ENCODE results near the gene SMPDL3A.
"Not testable (repeated sequence)": the region's sequence is repeated elsewhere in the genome, so short reads cannot be mapped to it uniquely, and the experiment has no call there.

Gene SMPDL3A, protein sequence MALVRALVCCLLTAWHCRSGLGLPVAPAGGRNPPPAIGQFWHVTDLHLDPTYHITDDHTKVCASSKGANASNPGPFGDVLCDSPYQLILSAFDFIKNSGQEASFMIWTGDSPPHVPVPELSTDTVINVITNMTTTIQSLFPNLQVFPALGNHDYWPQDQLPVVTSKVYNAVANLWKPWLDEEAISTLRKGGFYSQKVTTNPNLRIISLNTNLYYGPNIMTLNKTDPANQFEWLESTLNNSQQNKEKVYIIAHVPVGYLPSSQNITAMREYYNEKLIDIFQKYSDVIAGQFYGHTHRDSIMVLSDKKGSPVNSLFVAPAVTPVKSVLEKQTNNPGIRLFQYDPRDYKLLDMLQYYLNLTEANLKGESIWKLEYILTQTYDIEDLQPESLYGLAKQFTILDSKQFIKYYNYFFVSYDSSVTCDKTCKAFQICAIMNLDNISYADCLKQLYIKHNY

DNA sequence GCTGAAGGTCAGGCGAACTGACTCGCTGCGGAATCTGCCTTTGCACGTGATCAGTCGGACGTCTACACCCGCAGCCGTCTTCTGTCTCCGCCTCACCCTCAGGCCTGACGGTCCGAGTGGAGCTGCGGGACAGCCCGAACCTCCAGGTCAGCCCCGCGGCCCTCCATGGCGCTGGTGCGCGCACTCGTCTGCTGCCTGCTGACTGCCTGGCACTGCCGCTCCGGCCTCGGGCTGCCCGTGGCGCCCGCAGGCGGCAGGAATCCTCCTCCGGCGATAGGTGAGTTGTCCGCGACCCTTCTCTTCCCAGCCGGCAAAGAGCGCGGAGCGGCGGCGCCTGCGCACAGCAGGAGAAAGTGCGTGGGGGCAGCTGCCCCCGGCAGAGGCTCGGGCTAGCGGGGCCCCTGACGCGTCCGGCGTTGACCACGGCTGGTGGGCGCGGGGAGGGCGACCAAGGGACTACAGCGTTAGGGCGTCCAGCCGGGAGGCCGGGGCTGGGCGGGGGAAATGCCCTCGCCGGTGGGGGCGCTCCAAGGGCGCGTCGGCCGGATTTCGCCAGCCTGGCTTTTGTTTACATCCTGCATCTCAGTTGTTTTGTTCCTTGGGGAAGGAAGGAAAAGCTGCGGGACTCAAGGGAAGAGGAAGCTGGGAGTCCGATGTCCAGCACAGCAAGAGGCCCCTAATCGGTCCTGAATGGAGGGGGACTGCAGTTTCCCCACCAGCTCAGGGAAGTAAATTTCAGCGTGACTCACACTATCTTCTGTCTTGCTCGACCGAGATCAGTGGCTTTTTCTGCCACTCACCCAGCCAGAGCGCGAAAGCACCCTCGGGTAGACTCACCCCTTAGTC, at the start of gene SMPDL3A:
TSS of gene SMPDL3A (plus strand) at position 77 of the 846 bp plus-strand sequence. CDS start at position 166, 89 bp downstream.
- peak within 1 kb of the TSS; percentile 83 for H3K4me3 Mint-ChIP-seq
- H3K36me3 Mint-ChIP-seq (ENCODE audit: low read depth): no peaks in the 10 kb centered on the region
- peak; percentile 84 for DNase-seq
- TF ChIP-seq, protein P1, sequence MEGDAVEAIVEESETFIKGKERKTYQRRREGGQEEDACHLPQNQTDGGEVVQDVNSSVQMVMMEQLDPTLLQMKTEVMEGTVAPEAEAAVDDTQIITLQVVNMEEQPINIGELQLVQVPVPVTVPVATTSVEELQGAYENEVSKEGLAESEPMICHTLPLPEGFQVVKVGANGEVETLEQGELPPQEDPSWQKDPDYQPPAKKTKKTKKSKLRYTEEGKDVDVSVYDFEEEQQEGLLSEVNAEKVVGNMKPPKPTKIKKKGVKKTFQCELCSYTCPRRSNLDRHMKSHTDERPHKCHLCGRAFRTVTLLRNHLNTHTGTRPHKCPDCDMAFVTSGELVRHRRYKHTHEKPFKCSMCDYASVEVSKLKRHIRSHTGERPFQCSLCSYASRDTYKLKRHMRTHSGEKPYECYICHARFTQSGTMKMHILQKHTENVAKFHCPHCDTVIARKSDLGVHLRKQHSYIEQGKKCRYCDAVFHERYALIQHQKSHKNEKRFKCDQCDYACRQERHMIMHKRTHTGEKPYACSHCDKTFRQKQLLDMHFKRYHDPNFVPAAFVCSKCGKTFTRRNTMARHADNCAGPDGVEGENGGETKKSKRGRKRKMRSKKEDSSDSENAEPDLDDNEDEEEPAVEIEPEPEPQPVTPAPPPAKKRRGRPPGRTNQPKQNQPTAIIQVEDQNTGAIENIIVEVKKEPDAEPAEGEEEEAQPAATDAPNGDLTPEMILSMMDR (IDR thresholded peaks at IDR 0.05): peak; percentile 43
- peak within 1 kb of the TSS; percentile 98 for H3K27ac Mint-ChIP-seq
- H3K4me1 Mint-ChIP-seq: peaks cover 32% of the 10 kb centered on the region
- peaks cover 19% of the 10 kb centered on the region for H3K27me3 Mint-ChIP-seq (ENCODE audit: low read depth, poor library complexity)
- no peaks in the 10 kb centered on the region for H3K9me3 Mint-ChIP-seq

DNA sequence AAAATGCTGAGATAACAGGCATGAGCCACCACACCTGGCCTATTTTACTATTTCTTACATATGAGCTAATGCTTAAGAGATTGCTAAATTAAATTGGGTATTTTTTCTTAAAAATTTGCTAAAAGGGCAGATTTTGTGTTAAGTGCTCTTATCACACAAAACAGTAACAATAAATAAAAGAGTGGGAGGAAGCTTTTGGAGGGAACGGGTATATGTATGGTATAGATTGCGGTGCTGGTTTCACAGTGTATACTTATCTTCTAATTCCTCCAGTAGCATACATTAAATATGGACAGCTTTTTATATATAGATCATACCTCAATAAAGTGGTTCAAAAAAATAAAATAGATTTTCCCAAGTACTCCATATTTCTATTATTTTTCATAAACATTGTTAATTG, 49.0 kb upstream of the SMPDL3A start:
- Mint-ChIP-seq H3K27ac (no peak overlapping the region), H3K9me3 (no peaks in the 10 kb centered on the region), H3K36me3 (ENCODE audit: low read depth) (no peaks in the 10 kb centered on the region), H3K27me3 (ENCODE audit: low read depth, poor library complexity) (peaks cover 6% of the 10 kb centered on the region), H3K4me1 (peaks cover 18% of the 10 kb centered on the region), H3K4me3 (no peak overlapping the region)
- DNase-seq: no peak
- TF ChIP-seq, protein P1 (IDR thresholded peaks at IDR 0.05): no peak

DNA sequence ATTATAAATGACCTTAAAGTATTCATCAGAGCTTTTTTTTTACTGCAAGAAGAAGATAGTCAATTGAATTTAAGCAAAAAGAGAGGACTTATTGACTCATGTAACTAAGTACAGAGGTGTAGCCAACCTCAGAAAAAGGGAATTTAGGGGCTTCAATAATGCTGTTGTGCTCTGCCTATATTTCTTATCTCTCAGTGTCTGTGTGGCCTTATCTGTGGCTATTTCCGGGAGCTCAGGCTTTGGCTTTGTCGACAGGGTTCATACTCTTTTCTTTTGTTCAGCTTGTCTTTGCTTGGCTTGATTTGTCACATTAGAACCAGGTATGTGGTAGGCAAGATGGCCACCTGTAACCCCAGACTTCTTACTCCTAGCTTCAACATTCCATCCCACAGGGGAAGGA, 48.1 kb upstream of the SMPDL3A start:
- H3K27ac Mint-ChIP-seq: no peak overlapping the region
- TF ChIP-seq, protein P1 (IDR thresholded peaks at IDR 0.05): no peak
- peaks cover 9% of the 10 kb centered on the region for H3K4me1 Mint-ChIP-seq
- H3K27me3 Mint-ChIP-seq (ENCODE audit: low read depth, poor library complexity): peaks cover 6% of the 10 kb centered on the region
- no peak for DNase-seq
- H3K4me3 Mint-ChIP-seq: no peak overlapping the region
- no peaks in the 10 kb centered on the region for H3K9me3 Mint-ChIP-seq
- H3K36me3 Mint-ChIP-seq (ENCODE audit: low read depth): no peaks in the 10 kb centered on the region

DNA sequence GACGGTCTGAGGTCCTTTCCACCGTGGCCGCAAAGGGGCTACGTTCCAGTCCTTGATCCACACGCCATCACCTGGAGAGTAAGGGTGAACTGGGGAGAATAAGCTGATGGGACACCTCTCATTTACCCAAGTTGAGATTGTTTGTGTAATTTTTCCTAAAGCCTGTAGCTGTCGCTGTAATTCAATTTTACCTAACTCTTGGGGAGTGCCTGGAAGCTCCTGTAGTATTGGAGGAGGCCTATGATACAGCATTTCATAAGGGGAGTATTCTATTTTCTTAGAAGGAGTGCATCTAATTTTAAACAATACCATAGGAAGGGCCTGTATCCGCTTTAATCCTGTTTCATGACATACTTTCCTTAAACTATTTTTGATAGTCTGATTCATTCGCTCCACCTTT, 44.8 kb upstream of the SMPDL3A start:
- not testable (repeated sequence) for H3K4me1 Mint-ChIP-seq; H3K27ac Mint-ChIP-seq; H3K36me3 Mint-ChIP-seq (ENCODE audit: low read depth); DNase-seq; H3K27me3 Mint-ChIP-seq (ENCODE audit: low read depth, poor library complexity); H3K4me3 Mint-ChIP-seq
- H3K9me3 Mint-ChIP-seq: peaks cover 20% of the 10 kb centered on the region
- TF ChIP-seq, protein P1 (IDR thresholded peaks at IDR 0.05): peak; percentile 33

DNA sequence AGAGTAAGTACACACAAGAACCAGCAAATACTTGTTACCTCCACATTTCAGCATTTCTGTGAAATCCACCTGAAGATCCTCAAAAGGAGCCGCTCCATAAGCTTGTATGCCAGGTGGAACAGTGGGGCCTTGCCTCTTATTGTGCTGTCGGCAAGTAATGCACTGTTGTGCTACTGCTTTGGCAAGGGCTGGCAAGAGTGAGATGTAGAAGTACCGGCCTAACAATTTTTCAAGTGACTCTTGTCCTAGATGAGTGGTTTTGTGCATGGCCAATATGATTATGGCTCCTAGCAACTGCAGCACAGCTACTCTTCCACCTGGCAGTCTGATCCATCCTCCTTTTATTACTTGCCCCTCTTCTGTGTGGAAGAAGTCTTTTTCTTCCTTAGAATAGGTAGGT, 44.2 kb upstream of the SMPDL3A start:
- H3K27ac Mint-ChIP-seq; DNase-seq; H3K36me3 Mint-ChIP-seq (ENCODE audit: low read depth); H3K27me3 Mint-ChIP-seq (ENCODE audit: low read depth, poor library complexity); H3K4me1 Mint-ChIP-seq; H3K4me3 Mint-ChIP-seq: not testable (repeated sequence)
- H3K9me3 Mint-ChIP-seq: peaks cover 23% of the 10 kb centered on the region

DNA sequence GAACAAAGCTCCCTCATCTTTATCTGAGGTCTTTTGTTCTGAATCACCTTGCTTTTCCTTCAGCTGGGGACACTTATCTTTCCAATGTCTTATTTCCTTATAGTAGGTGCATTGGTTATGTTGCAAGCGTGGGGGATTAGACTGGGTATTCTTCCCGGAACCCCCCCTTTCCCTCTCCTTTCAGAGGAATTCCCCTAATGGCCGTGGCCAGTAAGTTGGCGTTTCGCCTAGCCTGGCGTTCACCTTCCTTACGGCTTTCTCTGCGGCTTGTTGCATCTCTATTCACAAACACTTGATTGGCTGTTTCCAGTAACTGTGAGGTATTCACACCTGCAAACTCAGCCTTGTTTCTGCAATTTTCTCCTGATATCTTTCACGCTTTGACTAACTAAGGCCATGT, 42.4 kb upstream of the SMPDL3A start:
- H3K4me3 Mint-ChIP-seq: no peak overlapping the region
- no peak overlapping the region for H3K27ac Mint-ChIP-seq
- H3K4me1 Mint-ChIP-seq: no peaks in the 10 kb centered on the region
- peaks cover 6% of the 10 kb centered on the region for H3K27me3 Mint-ChIP-seq (ENCODE audit: low read depth, poor library complexity)
- no peak for DNase-seq
- TF ChIP-seq, protein P1 (IDR thresholded peaks at IDR 0.05): no peak
- peaks cover 5% of the 10 kb centered on the region for H3K36me3 Mint-ChIP-seq (ENCODE audit: low read depth)
- H3K9me3 Mint-ChIP-seq: peaks cover 23% of the 10 kb centered on the region

Measured in nephron progenitor cell (in vitro differentiated cells).